HG02973 (cell line): Measurements from ENCODE around the gene PNKP.

Experiments
- ATAC-seq: cut with Tn5 transposase; IDR thresholded peaks from one replicate; pipeline ENCODE4 v1.9.1; 2021; ENCODE audit warnings: moderate library complexity; ENCODE audit not compliant: unreplicated experiment

PNKP gene

DNA sequence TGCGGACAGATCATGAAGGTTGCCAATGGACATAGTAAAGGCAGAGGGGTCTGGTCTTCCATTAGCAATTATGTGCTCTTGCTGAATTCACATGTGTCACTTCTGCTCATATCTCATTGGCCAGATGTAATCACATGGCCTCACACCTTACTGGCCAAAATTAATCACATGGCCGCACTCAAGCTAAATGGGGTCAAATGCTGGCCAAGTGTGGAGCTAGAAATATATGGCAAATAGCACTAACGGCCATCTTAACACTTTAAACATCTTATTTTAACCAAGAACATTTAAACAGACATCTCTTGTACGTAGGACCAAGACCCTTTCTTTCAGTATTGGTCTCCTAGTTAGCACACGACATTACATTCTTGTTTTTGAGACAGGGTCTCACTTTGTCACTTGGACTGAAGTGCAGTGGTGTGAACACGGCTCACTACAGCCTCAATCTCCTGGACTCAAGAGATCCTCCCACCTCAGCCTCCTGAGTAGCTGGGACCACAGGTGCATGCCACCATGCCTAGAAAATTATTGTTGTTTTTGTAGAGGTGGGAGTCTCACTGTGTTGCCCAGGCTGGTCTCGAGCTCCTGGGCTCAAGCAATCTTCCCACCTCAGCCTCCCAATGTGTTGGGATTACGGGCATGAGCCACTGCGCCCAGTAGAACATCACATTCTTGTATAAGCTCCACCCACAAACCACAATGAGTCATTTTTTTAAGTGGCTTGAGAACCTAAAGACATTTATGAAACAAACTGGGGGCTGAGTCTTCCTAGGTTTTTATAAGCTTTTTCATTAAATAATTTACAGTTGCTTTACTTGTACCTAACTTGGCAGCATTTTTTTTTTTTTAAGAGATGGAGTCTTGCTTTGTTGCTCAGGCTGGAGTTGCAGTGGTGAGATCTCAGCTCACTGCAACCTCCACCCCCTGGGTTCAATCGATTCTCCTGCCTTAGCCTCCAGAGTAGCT lies 19.4 kb downstream of the PNKP start:
- ATAC-seq = no peak

DNA sequence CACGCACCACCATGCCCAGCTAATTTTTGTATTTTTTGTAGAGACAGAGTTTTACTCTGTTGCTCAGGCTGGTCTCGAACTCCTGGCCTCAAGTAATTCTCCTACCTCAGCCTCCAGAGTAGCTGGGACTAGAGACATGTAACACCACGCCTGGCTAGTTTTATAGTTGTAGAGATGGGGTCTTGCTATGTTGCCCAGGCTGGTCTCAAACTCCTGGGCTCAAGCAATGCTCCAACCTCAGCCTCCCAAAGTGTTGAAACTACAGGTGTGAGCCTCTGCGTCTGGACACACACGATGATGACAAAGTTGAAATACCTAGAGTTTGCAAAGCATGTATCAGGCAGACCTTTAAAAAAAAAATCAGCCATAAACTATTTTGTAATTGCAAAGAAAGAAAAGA lies 21.0 kb downstream of the PNKP start:
- no peak for ATAC-seq

DNA sequence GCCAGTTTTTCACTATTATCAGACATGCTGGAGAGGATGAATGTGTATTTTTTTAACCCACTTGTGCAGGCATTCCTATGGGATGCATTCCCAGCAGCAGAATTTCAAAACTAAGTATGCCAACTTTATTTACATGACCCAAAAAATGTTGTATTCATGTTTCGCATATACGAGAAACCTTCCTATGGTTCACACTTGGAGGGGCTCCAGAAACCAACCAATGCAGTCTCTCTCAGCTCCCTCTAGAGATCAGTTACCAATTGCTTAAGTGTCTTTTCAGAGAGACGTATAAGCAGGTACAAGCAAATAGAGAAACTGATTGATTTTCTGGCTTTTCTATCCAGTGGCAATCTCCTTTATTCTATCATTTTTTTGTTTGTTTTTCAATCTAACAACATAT lies 22.0 kb downstream of the PNKP start:
- ATAC-seq = no peak

DNA sequence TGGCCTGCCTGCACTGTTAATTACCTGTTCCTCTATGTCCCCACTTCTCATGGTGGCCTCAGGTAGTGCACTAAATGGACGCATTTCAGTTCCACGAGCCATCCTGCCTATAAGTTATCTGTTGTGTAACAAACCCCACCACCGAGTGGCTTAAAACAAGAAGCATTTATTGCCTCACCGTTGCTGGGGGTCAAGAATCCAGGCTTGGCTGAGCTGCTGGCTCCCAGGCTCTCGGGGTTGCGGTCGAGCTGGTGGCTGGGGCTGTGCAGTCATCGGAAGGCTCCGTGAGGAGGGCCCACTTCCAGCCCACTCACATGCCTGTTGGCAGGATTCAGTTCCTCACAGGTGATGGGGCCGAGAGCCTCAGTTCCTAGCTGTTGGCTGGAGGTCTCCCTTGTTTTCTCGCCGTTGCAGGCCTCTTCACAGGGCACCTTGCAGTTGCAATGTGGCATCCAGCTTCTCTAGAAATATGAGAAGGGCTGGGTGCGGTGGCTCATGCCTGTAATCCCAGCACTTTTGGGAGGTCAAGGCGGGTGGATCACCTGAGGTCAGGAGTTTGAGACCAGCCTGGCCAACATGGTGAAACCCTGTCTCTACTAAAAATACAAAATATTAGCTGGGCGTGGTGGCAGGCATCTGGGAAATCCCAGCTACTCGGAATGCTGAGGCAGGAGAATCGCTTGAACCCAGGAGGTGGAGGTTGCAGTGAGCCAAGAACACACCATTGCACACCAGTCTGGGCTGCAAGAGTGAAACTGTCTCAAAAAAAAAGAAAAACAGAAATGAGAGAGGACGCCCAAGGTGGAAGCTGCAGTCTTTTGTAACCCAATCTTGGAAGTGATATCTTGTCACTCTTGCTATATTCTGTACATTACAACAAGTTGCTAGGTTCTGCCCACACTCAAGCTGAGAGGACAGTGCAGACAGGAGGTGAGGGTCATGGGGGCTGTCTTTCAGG lies 23.0 kb downstream of the PNKP start:
- ATAC-seq = no peak

DNA sequence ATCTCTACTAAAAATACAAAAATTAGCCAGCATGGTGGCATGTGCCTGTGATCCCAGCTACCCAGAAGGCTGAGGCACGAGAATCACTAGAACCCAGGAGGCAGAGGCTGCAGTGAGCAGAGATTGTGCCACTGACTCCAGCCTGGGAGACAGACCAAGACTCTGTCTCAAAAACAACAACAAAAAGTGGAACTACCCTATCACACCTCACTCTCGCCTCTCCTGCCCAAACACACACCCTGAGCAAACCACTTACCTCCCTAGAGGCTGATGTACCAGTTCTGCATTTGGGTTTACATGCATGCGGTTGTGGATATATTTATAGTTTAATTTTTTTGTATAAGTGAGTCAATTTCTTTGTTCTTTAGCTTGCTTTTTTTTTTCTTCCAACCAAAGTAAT lies 24.1 kb downstream of the PNKP start:
- no peak for ATAC-seq

DNA sequence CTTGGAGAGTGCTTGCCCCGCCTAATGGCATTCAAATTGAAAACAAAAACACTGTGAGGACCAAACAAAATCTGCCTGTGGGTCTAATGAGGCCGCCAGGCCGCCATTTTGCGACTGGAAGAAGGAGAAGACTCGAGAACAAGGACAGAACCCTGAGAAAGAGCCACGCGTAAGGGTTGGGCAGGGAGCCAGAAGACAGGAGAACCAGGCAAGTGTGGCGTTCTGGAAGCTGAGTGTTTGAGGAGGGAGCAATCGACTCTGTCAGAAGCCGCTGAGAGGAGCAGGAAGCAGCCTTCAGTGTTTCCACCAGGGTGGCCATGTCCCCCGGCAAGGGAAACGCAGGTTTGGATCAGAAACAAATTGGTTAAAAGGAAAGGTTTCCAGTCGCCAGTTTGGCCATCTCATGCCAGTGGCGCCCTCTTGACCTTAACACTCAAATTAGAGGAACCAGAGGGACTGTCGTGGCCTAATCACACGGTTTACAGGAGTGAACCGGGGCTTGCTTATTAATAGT lies 26.6 kb downstream of the PNKP start:
- no peak for ATAC-seq

DNA sequence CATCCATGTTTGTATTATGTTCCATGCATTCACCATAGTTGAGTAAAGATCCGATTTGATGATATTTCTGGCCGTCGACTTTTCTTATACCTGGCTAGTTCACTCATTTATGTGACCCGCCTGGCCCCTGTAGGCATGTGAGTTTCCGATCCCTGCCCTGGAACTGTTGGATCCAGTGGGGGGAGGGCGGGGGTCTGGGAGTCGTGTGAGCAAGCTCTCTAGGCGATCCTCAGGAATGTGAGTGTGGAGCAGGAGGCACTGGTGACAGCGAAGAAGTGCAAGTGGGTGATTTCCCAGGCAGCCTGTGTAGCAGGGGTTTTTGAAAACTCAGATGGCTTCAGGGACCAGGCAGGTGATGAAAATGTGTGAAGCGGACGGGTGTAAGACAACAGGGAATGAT lies 27.1 kb downstream of the PNKP start:
- ATAC-seq = no peak

DNA sequence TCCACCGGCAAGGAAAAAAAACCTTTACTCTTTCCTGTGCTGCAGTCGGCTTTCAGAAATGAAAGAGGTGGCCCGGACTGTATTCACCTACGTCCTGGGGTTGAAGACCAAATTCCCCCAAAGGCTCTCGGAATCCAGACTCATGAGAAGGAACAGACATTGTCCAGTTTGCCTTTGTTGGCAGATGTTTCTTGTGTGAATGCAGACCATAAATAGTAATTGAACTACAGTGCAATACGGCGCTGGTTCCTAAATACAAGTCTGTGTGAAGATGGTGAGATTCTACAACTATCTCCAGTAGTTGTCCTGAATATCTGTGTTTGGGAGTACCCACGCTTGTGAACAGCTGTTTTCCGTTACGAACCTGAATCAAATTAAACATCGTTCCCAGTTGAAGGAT lies 27.7 kb downstream of the PNKP start:
- no peak for ATAC-seq

DNA sequence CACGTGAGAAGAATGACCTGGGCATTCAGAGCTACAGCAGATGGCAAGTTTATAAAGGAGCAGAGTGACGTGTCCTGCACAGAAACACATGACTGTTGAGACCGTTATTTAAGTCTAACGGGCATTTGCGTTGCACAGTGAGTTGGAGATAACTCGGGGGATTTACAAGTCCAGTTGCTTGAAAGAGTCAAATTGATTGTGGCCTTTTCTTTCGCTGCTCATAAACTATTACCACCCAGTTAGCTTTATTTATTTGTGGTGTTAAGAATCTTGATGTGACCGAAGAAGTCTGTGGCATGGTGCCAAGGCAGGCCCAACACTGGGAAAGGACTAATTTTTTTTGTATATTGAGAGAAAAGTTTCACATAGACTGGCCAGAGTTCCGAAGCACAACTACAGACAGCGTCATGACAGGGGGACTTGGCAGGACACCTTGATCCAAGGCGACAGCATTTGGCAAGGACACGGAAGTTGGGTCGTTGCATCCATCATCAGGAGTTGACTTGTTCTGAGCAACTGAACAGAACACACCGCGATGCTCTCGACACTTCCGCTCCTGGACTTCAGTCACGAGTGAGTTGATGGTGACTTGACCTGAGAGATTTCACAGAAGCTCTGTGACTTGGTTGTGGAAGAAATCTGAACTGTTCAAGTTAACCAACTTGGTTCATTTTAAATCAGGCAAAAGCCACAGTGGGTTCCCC lies 28.3 kb downstream of the PNKP start:
- no peak for ATAC-seq

DNA sequence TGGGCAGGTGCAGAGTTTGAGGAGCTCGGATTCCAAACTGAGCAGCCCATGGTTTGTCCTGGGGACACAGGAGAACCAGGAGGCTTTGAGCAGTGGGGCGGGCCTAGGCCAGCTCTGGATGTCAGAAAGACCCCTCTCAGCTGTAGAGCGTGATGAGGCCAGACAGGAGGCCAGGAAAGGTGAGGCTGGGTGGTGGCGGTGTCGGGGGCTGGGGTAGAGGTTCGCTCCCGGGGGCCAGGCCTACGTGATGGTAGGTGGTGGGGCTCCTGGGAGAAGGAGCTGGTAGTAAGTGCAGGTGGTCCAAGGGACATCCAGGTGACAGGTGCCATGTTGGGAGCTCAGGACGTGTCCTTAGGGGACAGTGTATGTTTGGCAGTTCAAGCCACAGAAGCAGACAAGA lies 30.0 kb downstream of the PNKP start:
- ATAC-seq = no peak

DNA sequence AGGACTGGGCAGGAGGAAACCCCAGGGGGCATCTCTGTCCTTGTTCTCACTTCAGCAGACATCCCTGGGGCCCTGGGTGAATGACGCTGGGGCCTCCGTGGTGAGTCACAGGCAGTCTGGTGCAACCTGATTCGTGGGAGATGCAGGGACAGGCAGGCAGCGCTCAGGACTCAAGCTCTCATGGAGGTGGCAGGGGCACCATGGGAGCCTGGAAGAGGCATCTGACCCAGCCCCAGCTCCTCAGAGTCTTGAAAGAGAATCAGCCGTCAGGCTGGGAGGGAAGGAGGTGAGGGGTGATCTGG lies 30.4 kb downstream of the PNKP start:
- no peak for ATAC-seq

DNA sequence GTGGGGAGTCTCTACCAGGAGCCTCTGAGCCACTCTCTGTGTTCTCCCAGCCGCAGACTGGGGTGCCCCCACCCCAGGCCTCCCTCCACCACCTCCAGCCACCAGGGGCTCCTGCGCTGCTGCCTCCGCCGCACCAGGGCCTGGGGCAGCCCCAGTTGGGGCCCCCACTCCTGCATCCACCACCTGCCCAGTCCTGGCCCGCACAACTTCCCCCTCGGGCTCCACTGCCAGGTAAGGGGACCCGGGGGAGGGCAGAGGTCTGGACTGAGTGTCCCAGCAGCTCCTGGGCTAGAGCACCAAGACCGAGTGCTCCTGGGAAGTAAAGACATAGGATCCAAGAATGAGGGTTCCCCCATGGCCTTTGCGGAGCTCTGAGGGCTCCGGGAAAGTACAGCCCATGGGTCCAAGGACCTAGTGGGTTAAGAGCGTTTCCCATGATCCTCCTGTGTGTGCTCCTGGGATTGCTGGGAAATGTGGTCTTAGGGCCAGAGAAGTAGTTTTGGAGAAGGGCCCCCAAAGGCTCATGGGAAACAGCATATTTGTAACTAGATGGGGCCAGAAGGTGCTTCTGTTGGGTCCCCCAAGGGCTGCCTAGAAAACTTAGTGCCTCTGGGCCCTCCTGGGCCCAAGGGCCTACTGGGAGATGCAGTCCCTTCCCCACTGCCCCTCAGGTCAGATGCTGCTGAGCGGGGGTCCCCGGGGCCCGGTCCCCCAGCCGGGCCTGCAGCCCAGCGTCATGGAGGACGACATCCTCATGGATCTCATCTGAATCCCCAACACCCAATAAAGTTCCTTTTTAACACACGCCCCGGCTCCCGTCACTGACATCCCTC lies 31.0 kb downstream of the PNKP start:
- ATAC-seq = no peak

DNA sequence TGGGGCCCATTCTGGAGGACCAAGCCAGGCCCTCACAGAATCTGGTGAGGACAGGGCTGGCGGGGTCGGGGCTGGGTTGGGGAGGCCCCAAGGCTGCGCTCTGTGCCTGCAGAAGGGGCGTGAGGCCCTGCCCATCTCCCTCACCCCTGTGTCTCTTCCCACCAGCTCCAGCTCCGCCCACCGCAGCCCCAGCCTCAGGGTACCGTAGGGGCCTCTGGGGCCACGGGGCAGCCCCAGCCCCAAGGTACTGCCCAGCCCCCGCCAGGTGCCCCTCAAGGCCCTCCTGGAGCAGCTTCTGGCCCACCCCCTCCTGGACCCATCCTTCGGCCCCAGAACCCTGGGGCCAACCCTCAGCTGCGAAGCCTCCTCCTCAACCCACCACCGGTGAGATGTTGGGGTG lies 31.8 kb downstream of the PNKP start:
- no peak for ATAC-seq

DNA sequence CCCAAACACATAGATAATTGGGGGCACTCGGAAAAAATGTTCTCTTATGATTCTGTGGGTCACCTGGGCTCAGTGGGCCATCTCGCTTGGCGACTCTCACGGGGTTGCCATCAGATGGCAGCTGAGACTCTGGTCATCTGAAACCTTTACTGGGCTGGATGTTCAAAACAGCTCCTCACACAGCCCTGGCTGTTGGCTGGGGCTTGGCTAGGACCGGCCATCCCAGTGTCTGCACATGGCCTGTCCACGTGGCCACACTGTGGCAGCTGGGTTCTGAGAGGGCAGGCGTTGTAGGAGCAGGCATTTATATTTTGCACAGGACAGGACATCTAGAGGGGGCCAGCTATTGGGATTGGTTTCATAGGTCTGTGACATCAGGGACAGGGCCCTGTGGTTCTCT lies 33.8 kb downstream of the PNKP start:
- ATAC-seq = no peak

DNA sequence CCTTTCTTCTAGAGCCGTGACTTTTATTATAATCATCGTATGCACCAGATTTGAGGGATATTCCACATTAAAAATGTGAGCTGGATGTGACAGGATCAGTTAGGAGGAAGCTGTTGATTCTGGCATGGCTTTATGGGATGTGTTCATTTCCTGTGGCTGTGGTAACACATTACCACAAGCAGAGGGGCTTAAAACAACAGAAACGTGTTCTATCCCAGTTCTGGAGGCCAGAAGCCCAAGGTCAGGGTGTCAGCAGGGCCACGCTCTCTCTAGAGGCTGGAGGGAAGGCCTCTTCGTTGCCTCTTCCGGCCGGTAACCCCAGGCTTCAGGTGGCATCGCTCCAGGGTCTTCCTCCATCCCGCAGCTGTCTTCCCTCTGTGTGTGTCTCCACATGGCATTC lies 34.8 kb downstream of the PNKP start:
- no peak for ATAC-seq

DNA sequence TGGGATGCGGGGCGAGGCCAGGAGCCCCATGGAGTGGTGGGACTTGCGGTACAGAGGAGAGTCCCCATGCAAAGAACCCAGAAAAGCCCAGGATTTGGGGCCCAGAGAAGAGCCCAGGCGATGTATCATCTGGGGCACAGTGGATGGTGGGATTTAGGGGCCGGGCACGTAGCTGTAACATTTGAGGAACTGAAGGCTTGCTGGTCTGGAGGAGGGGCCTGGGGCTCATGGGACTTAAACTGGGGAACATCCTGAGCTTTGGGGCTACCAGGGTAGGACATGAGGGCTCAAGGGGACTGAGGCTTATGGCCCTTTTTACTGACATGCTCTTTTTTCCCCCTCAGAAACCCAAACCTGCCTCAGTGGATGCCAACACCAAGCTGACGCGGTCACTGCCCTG lies 35.8 kb downstream of the PNKP start:
- no peak for ATAC-seq

DNA sequence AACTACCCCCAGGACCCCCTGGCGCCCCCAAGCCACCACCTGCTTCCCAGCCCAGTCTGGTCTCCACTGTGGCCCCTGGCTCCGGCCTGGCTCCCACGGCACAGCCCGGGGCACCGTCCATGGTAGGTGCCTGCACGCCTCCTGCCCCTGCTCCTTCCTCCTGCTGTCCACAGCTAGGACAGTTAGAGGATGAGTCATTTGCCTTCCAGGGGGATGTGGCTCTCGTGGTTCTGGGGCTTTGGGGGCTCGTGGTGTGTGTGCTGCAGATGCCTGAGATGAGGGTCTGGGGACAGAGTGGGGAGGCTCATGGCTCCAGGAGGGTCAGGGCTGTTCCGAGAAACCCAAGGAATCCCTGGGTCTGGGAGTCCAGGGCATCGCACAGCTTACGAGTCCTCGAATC lies 36.6 kb downstream of the PNKP start:
- ATAC-seq = no peak

DNA sequence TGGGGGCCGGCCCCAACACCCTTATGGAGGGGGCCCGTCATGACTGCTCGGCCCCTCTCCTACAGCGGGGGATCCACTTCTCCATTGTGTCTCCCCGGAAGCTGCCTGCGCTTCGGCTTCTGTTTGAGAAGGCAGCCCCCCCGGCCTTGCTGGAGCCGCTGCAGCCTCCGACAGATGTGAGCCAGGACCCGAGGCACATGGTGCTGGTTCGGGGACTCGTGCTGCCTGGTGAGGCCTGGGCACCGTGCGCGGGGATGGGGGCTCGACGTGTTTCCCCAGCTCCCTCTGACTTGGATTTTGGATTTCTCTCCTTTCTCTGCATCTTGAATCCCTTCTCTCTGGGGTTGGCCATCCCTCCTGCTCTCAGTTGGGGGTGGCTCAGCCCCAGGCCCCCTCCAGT lies 37.7 kb downstream of the PNKP start:
- no peak for ATAC-seq

DNA sequence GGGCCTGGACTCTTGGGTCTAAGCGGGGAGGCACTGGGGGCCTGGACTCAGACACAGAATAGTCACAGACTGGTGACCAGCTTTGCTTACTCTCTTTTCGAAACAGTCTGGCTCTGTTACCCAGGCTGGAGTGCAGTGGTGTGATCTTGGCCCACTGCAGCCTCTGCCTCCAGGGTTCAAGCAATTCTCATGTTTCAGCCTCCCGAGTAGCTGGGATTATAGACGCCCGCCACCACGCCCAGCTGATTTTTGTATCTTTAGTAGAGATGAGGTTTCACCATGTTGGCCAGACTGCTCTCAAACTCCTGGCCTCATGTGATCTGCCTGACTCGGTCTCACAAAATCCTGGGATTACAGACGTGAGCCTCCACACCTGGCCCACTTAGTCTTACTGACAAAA lies 38.2 kb downstream of the PNKP start:
- no peak for ATAC-seq

DNA sequence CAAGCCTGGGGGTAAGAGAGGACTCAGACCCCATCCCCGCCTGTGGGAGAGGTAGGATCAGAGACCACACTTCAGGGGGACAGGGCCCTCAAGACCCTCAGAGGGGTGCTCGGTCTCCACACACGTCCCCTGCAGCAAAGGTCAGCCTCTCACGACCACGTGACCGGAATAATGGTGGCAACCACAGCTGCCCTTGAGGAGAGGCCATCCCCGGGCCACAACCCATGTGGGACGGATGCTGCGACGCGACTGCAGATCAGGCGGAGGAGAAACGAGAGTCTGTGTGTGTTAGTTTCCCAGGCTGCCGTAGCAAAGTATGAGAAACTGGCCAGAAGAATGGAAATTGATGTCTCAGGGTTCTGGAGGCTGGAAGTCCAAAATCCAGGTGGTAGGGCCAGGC lies 40.3 kb downstream of the PNKP start:
- no peak for ATAC-seq
